Measurements from ENCODE around the gene RBP4. TPM values are rescaled to one million over a fixed set of nuclear protein-coding genes. Genes with fewer than 3 reads are reported as not detected.
A peak's percentile ranks its signal among the peaks of the same experiment; 100 is the strongest.

The RBP4 gene
- total RNA-seq, 3 donors from 2014 or later: 63.5 to 813 (median 111) TPM

- TF ChIP-seq POLR2A (IDR thresholded peaks at IDR 0.05) (no peak), POLR2AphosphoS5 (IDR thresholded peaks at IDR 0.05) (no peak)
- TF ChIP-seq, protein P1, sequence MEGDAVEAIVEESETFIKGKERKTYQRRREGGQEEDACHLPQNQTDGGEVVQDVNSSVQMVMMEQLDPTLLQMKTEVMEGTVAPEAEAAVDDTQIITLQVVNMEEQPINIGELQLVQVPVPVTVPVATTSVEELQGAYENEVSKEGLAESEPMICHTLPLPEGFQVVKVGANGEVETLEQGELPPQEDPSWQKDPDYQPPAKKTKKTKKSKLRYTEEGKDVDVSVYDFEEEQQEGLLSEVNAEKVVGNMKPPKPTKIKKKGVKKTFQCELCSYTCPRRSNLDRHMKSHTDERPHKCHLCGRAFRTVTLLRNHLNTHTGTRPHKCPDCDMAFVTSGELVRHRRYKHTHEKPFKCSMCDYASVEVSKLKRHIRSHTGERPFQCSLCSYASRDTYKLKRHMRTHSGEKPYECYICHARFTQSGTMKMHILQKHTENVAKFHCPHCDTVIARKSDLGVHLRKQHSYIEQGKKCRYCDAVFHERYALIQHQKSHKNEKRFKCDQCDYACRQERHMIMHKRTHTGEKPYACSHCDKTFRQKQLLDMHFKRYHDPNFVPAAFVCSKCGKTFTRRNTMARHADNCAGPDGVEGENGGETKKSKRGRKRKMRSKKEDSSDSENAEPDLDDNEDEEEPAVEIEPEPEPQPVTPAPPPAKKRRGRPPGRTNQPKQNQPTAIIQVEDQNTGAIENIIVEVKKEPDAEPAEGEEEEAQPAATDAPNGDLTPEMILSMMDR (IDR thresholded peaks at IDR 0.05): no peak
- H3K4me3 ChIP-seq: peak overlapping the region; percentile 39 to 67 (median 46)
- H3K27ac ChIP-seq: no peak overlapping the region
- no peaks in the 10 kb centered on the region for H3K9me3 ChIP-seq
- H3K36me3 ChIP-seq: no peaks in the 10 kb centered on the region
- no peaks in the 10 kb centered on the region for H3K4me1 ChIP-seq
- H3K27me3 ChIP-seq: peaks cover 0 to 20% of the 10 kb centered on the region in 2 donors
- intact Hi-C loops (cut with DNase I; ENCODE audit: low total_unique reads): no loop called here
- no peak for DNase-seq (ENCODE audit: low spot score in 2 of 2)
Measured at GRCh38 chr10:93600446-93601145, 439 bp downstream of the RBP4 start.

DNA sequence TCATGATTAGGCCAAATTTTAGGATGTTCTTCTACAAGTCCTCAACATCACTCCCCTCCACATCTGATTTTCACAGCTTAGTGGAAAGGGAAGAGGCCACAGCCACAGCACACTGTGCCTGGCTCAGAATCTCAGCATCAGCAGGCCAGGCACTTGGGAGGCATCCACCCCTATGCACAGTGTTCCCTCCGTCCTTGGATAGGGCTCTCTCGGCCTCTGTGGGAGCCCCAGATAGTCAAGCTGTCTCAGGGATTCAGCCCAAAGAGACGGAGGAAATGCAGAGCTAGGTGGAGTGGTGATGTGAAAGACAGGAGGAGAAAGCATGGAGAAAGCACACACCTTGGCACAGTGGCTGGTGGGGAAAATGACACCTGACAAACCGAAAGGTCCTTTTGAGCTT is 1.3 kb downstream of the RBP4 start:
- DNase-seq (ENCODE audit: low spot score in 2 of 2): no peak
- Histone ChIP-seq H3K4me1 (no peaks in the 10 kb centered on the region), H3K4me3 (no peak overlapping the region)

GRCh38 chr10:93599335-93599734 is 1.7 kb downstream of the RBP4 start:
- no peaks in the 10 kb centered on the region for H3K36me3 ChIP-seq
- intact Hi-C loops (cut with DNase I; ENCODE audit: low total_unique reads): no loop called here
- TF ChIP-seq POLR2AphosphoS5 (IDR thresholded peaks at IDR 0.05) (no peak), POLR2A (IDR thresholded peaks at IDR 0.05) (no peak)
- no peak for DNase-seq (ENCODE audit: low spot score in 2 of 2)
- no peak overlapping the region for H3K4me3 ChIP-seq
- H3K27me3 ChIP-seq: peaks cover 0 to 16% of the 10 kb centered on the region in 2 donors
- H3K4me1 ChIP-seq: no peaks in the 10 kb centered on the region
- H3K9me3 ChIP-seq: no peaks in the 10 kb centered on the region
- H3K27ac ChIP-seq: no peak overlapping the region

More for the DNA sequence above, 1.3 kb downstream of the RBP4 start:
- TF ChIP-seq, protein P1 (IDR thresholded peaks at IDR 0.05): no peak
- TF ChIP-seq POLR2AphosphoS5 (IDR thresholded peaks at IDR 0.05) (no peak), POLR2A (IDR thresholded peaks at IDR 0.05) (no peak)
- H3K9me3 ChIP-seq: no peaks in the 10 kb centered on the region
- intact Hi-C loops (cut with DNase I; ENCODE audit: low total_unique reads): no loop called here
- no peak overlapping the region for H3K27ac ChIP-seq
- peaks cover 0 to 18% of the 10 kb centered on the region in 2 donors for H3K27me3 ChIP-seq
- no peaks in the 10 kb centered on the region for H3K36me3 ChIP-seq

- Histone ChIP-seq H3K4me1 (no peaks in the 10 kb centered on the region), H3K27ac (no peak overlapping the region), H3K27me3 (peaks cover 0 to 13% of the 10 kb centered on the region in 2 donors), H3K9me3 (no peaks in the 10 kb centered on the region), H3K36me3 (no peaks in the 10 kb centered on the region), H3K4me3 (no peak overlapping the region)
- TF ChIP-seq, protein P1 (IDR thresholded peaks at IDR 0.05): no peak
- no peak for TF ChIP-seq POLR2AphosphoS5 (IDR thresholded peaks at IDR 0.05)
- no peak for TF ChIP-seq POLR2A (IDR thresholded peaks at IDR 0.05)
- intact Hi-C loops (cut with DNase I; ENCODE audit: low total_unique reads): no loop called here
- no peak for DNase-seq (ENCODE audit: low spot score in 2 of 2)
Measured at GRCh38 chr10:93598157-93598556, 2.9 kb downstream of the RBP4 start.

GRCh38 chr10:93597075-93597599 is 3.9 kb downstream of the RBP4 start:
- intact Hi-C loops (cut with DNase I; ENCODE audit: low total_unique reads): no loop called here
- TF ChIP-seq, protein P1 (IDR thresholded peaks at IDR 0.05): no peak
- TF ChIP-seq POLR2A (IDR thresholded peaks at IDR 0.05) (no peak), POLR2AphosphoS5 (IDR thresholded peaks at IDR 0.05) (no peak)
- no peak for DNase-seq (ENCODE audit: low spot score in 2 of 2)

More at GRCh38 chr10:93597075-93597599, 3.9 kb downstream of the RBP4 start:
- H3K36me3 ChIP-seq: no peaks in the 10 kb centered on the region
- H3K4me3 ChIP-seq: no peak overlapping the region
- H3K9me3 ChIP-seq: no peaks in the 10 kb centered on the region
- H3K27me3 ChIP-seq: peaks cover 0 to 6% of the 10 kb centered on the region in 2 donors
- H3K4me1 ChIP-seq: no peaks in the 10 kb centered on the region
- H3K27ac ChIP-seq: no peak overlapping the region
